K562 (cell line): ENCODE measurements around the gene PTGER4. TPM values are rescaled to one million over a fixed set of nuclear protein-coding genes. Genes with fewer than 3 reads are reported as not detected.

Source experiments
- ATAC-seq: fragments of 200-7000 bp; cut with Tn5 transposase; 3 replicates; pipeline ENCODE4 v1.9.1; 2020; ENCODE audit warnings: moderate library complexity
- BruUV-seq: library from RNA; stranded (reverse); fragments of 400-500 nt; replicated peaks from 2 replicates; lab custom pipeline; 2021; lab: Mats Ljungman, UMichigan
- CTCF ChIA-PET: fragments of 300-600 bp; formaldehyde crosslinking; extraction: SDS; loops from one replicate; lab custom pipeline; 2021; ENCODE audit warnings: low intra/inter-chr PET ratio; lab: Yijun Ruan, JAX
- POLR2A ChIA-PET: fragments of 300-600, 350-650 bp; sonication (Branson Sonifier 250); formaldehyde crosslinking; extraction: SDS; loops from one replicate; lab custom pipeline; 2021; ENCODE audit warnings: antibody characterized with exemption, inconsistent platforms; lab: Yijun Ruan, JAX
- DNase-seq, 4 experiments: peaks; one replicate each; pipeline versions ENCODE4 v3.0.0 to v3.0.0-alpha.2; 2011 to 2018; ENCODE audit warnings: low spot score in 3 of 4, mixed read lengths in 3 of 4; ENCODE audit errors: extremely low read depth in 1 of 4
- FAIRE-seq: peaks from 2 replicates; lab custom pipeline; 2011; peaks lifted over from hg19 to GRCh38; lab: Jason Lieb, UNC
- H2AFZ ChIP-seq: 2 replicates; pipeline ENCODE4 v1.6.0; 2011; ENCODE audit warnings: low read depth, low read length, control low read depth, inconsistent platforms
- H3K27ac ChIP-seq: fragments of 200-600 bp; 3 replicates; pipeline ENCODE4 v1.8.0; 2011; ENCODE audit warnings: low read depth, mild to moderate bottlenecking, control low read depth, inconsistent platforms, low read length, moderate library complexity, mixed read lengths; ENCODE audit errors: extremely low read depth
- H3K27me3 ChIP-seq, 2 experiments: fragments of 300-600 bp in 1 of 2; 2 replicates in 1 of 2; 3 replicates in 1 of 2; pipeline versions ENCODE4 v1.6.0 to v1.8.0; 2011; ENCODE audit warnings: inconsistent platforms in 2 of 2, low read length in 2 of 2, mild to moderate bottlenecking in 1 of 2, mixed read lengths in 1 of 2, moderate library complexity in 1 of 2; ENCODE audit not compliant: control insufficient read depth in 2 of 2, insufficient read depth in 2 of 2
- H3K36me3 ChIP-seq: fragments of 300-600 bp; 3 replicates; pipeline ENCODE4 v1.8.0; 2011; ENCODE audit warnings: mild to moderate bottlenecking, low read length, inconsistent platforms; ENCODE audit not compliant: control insufficient read depth, insufficient read depth
- H3K4me1 ChIP-seq, 2 experiments: fragments of 200-600 bp in 1 of 2; replicated peaks in 1 of 2; 2 replicates in 1 of 2; 3 replicates in 1 of 2; pipeline versions ENCODE4 v1.5.1 to v1.8.0; 2011; ENCODE audit warnings: inconsistent platforms in 2 of 2, low read length in 2 of 2, mild to moderate bottlenecking in 1 of 2, mixed read lengths in 1 of 2, moderate library complexity in 1 of 2; ENCODE audit not compliant: control insufficient read depth in 2 of 2, insufficient read depth in 2 of 2
- H3K4me2 ChIP-seq: 2 replicates; pipeline ENCODE4 v1.6.1; 2011; ENCODE audit warnings: low read length, control low read depth, inconsistent platforms, mixed read lengths; ENCODE audit not compliant: insufficient read depth
- H3K4me3 ChIP-seq: fragments of 200-600 bp; sonication (generic), shearing (Covaris generic); 2 replicates; pipeline ENCODE4 v1.5.1; 2016; ENCODE audit warnings: control low read depth, inconsistent platforms
- H3K79me2 ChIP-seq: fragments of 200-600 bp; 3 replicates; pipeline ENCODE4 v1.8.0; 2011; ENCODE audit warnings: low read length, inconsistent platforms; ENCODE audit not compliant: control insufficient read depth, insufficient read depth
- H3K9ac ChIP-seq, 2 experiments: 2 replicates each; pipeline versions ENCODE4 v1.6.0 to v1.6.1; 2011; ENCODE audit warnings: low read depth in 2 of 2, low read length in 2 of 2, control low read depth in 1 of 2, inconsistent platforms in 1 of 2, mild to moderate bottlenecking in 1 of 2, mixed read lengths in 1 of 2; ENCODE audit not compliant: insufficient read depth in 1 of 2
- H3K9me1 ChIP-seq: one replicate; pipeline ENCODE4 v1.6.0; 2011; ENCODE audit warnings: inconsistent platforms, mild to moderate bottlenecking, low read length, moderate library complexity; ENCODE audit not compliant: control insufficient read depth, insufficient read depth
- H3K9me3 ChIP-seq: replicated peaks from 2 replicates; pipeline ENCODE4 v1.5.1; 2011; ENCODE audit warnings: low read depth, low read length, inconsistent platforms; ENCODE audit not compliant: control insufficient read depth, insufficient read depth
- H4K20me1 ChIP-seq: replicated peaks from 2 replicates; pipeline ENCODE4 v1.6.1; 2011; ENCODE audit warnings: low read length, inconsistent platforms, mixed read lengths; ENCODE audit not compliant: control insufficient read depth, insufficient read depth
- ARID3A ChIP-seq: IDR thresholded peaks from 2 replicates; pipeline ENCODE4 v1.6.1; 2012; ENCODE audit warnings: low read depth, low read length, improper control_type of control experiment, borderline replicate concordance
- BRCA1 ChIP-seq, 2 experiments: fragments of 450-650 bp in 1 of 2; sonication (generic) in 1 of 2; formaldehyde crosslinking in 1 of 2; IDR thresholded peaks; 2 replicates each; pipeline versions ENCODE4 v1.5.0 to v1.6.1; 2017 to 2020; ENCODE audit warnings: mild to moderate bottlenecking in 1 of 2, missing genetic modification reagents in 1 of 2
- E2F1 ChIP-seq: sonication (generic); formaldehyde crosslinking; IDR thresholded peaks from 2 replicates; pipeline ENCODE4 v1.8.1; 2023; ENCODE audit warnings: mild to moderate bottlenecking, missing genetic modification reagents, moderate library complexity
- LCOR ChIP-seq: sonication (generic); formaldehyde crosslinking; IDR thresholded peaks from 2 replicates; pipeline ENCODE4 v1.8.0; 2022; ENCODE audit warnings: mild to moderate bottlenecking, missing genetic modification reagents
- TRIM25 ChIP-seq: fragments of 450-650 bp; IDR thresholded peaks from 2 replicates; pipeline ENCODE4 v1.7.0; 2016; ENCODE audit warnings: borderline replicate concordance
- WGBS: fragments of 100-300 bp; shearing (Covaris generic); methylation state at CpG from one replicate; pipeline ENCODE4 v1.1.6; 2016; ENCODE audit warnings: low coverage, mixed read lengths; ENCODE audit not compliant: insufficient coverage; ENCODE audit errors: missing lambda C conversion rate; 5-methylcytosine and 5-hydroxymethylcytosine counted together
- in situ Hi-C: fragments of 300-500 bp; cut with MboI; formaldehyde crosslinking; loops from 4 replicates; pipeline ENCODE4 v1.15.0; 2018; ENCODE audit warnings: inconsistent platforms, mixed read lengths
- intact Hi-C: fragments of 100-400 bp; cut with micrococcal nuclease; formaldehyde crosslinking; loops from 2 replicates; pipeline ENCODE4 v1.14.2; 2022
- polyA plus RNA-seq, 8 experiments: library from polyadenylated mRNA; depleted of rRNA in 4 of 8; stranded (reverse) in 5 of 8; unstranded in 3 of 8; fragments of >200 nt; fragmentation: Nextera tagmentation in 2 of 8; fragmentation: Illumina TruSeq in 1 of 8; extraction: Ambion mirVana in 2 of 8; extraction: Trizol in 1 of 8; gene quantifications; 2 replicates each; pipeline versions ENCODE4 v1.2.1 to v1.2.3, GENCODE V29; 2011 to 2014; ENCODE audit warnings: inconsistent platforms in 1 of 8, missing spikeins in 1 of 8
- total RNA-seq, 7 experiments: library from RNA; depleted of rRNA in 6 of 7; stranded (reverse); fragments of >200 nt in 6 of 7; fragmentation: Illumina TruSeq in 2 of 7; extraction: Trizol in 2 of 7; gene quantifications; 2 replicates each; pipeline versions ENCODE4 v1.2.1 to v1.2.3, GENCODE V29; 2011 to 2021; ENCODE audit warnings: low replicate concordance in 1 of 7

The PTGER4 gene
- total and polyA plus RNA-seq, 9 of the 15 experiments (the other 6 are each of a cell fraction or from before 2014, with no cell fraction given) = 0.31 TPM; not detected in 8

GRCh38 chr5:40716000-40716399 is 36.3 kb downstream of the PTGER4 start:
- no peak overlapping the region for H3K4me3 ChIP-seq
- ChIA-PET CTCF (no interaction called here), POLR2A (no interaction called here)
- peak; percentile 69 for ATAC-seq
- no peak overlapping the region for H3K4me2 ChIP-seq
- H3K79me2 ChIP-seq = no peaks in the 10 kb centered on the region
- H3K9me3 ChIP-seq = no peaks in the 10 kb centered on the region
- no peaks in the 10 kb centered on the region for H3K27me3 ChIP-seq
- H4K20me1 ChIP-seq = no peaks in the 10 kb centered on the region
- in situ Hi-C loops (no loop called here), intact Hi-C loops (no loop called here)
- H3K4me1 ChIP-seq = no peaks in the 10 kb centered on the region
- no peak overlapping the region for H2AFZ ChIP-seq
- H3K9me1 ChIP-seq = no peaks in the 10 kb centered on the region
- 0 out of 2 replicates have a peak, but pooled peaks have one; percentile 40 for TF ChIP-seq ARID3A
- TF ChIP-seq LCOR (CRISPR knock-in tag) = no peak
- TF ChIP-seq TRIM25 = no peak
- TF ChIP-seq E2F1 (CRISPR knock-in tag) = no peak
- no peak for TF ChIP-seq BRCA1 (IDR thresholded peaks at IDR 0.05)
- no peak for TF ChIP-seq BRCA1 (CRISPR knock-in tag; IDR thresholded peaks at IDR 0.05)
- no peak for DNase-seq
- BruUV-seq = no TSS peak
- 38% methylated on average over 2 of the region's 2 CpGs for WGBS
- H3K9ac ChIP-seq = no peak overlapping the region
- H3K27ac ChIP-seq = no peak overlapping the region
- FAIRE-seq = peak; percentile 49
- 0 out of 3 replicates have a peak, but pooled peaks cover 3% of the 10 kb centered on the region for H3K36me3 ChIP-seq
